NCI-H187 (cell line): ENCODE data around the gene FAM110A.
"Not testable (repeated sequence)": the region's sequence is repeated elsewhere in the genome, so short reads cannot be mapped to it uniquely, and the experiment has no call there.

Experiments
- DNase-seq, 2 experiments: peaks; one replicate each; lab custom pipeline; 2025; lab: John Stamatoyannopoulos, UW

Gene FAM110A

DNA sequence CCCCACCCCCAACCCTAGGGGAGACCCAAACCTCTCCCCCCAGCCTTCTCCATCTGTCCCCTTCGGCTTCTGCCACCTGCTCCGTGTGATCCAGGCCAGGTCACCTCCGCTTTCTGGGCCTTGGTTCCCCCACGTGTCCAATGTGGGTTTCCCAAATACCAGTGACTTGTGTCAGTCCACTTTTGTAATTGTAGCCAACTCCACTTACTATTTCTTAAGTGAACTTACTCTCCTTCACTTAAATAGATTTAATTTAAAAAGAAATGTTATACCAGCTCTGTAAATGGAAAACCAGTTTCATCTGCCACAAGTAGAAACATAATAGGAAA lies 10.0 kb upstream of the FAM110A start:
- DNase-seq = no peak

DNA sequence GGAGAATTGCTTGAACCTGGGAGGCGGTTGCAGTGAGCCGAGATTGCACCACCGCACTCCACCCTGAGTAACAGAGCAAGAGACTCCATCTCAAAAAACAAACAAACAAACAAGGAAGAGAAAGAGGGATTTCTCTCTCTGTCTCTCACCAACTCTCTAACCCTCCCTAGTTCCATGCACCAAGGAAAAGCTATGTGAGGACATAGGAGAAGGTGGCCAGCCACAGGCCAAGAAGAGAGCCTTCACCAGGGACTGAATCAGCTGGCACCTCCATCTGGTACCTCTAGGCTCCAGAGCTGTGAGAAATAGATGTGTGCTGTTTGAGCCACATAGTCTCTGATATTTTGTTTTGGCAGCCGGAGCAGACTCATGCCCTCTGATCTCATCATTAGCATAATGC lies 9.0 kb upstream of the FAM110A start:
- no peak for DNase-seq

GRCh38 chr20:824916-825315 lies 8.6 kb upstream of the FAM110A start:
- DNase-seq = no peak

GRCh38 chr20:825710-826421 lies 7.6 kb upstream of the FAM110A start:
- no peak for DNase-seq

DNA sequence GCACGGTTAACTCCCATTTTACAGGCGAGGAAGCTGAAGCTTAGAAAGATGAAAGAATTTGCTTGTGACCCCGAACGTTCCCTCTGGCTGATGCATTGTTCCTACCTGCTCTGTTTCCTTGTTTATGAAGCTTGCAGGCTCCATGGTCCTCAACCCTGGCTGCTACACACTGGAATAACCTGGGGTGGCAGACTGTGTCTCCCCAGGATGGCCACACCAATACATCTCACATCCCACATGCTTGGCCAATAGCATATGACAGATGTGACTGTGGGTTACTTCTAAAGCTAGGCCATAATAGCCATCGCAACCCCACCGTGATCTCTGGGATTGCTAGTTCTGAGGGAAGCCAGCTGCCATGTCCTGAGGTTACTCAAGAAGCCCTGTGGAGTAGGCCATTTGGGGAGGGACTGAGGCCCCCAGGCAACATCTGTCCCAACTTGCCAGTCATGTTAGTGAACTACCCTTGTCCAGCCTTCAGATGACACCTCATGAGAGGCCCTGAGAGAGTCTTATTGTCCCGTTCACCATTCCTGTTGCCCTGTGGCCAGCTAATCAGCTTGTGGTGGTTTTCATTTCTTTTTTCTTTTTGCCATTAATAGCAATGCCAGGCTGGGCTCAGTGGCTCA lies 6.7 kb upstream of the FAM110A start:
- DNase-seq = no peak

- DNase-seq = not testable (repeated sequence)
Measured at GRCh38 chr20:827981-828380, 5.5 kb upstream of the FAM110A start.

DNA sequence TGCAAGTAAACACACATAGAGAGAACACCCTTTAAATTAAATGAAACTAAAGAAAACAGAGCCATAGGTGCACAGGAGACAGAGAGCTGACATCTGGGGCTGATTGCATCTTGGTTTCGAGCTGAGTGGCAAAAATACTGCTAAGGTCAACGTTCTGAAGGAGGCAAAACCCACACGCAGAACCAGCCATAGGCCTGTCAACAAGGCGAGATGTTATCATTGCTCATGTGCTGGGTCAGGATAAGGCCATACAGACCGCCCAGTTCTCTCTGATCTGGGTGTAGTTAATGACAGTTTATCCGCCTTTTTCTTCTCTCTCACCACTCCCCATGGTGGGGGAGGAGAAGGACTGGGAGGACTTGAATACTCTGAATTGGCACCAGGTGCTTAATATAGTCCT lies 4.5 kb upstream of the FAM110A start:
- no peak for DNase-seq

- DNase-seq = no peak
Measured at GRCh38 chr20:829551-829950, 4.0 kb upstream of the FAM110A start.

- DNase-seq = no peak
Measured at GRCh38 chr20:830011-830521, 3.4 kb upstream of the FAM110A start.

GRCh38 chr20:831251-831650 lies 2.3 kb upstream of the FAM110A start:
- DNase-seq = no peak

DNA sequence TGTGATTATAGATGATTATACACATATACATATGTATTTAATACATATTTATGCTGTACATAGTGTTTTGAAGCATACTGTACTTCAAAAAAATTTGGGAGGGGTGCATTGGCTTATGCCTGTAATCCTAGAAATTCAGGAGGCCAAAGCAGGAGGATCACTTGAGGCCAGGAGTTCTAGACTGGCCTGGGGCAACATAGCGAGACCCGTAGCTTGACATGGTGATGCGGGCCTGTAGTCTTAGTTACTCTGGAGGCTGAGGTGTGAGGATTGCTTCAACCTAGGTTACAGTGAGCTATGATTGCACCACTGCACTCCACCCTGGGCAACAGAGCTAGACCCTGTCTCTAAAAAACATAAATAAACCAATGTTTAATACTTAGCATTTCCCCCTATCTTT lies 1.6 kb upstream of the FAM110A start:
- DNase-seq = no peak

DNA sequence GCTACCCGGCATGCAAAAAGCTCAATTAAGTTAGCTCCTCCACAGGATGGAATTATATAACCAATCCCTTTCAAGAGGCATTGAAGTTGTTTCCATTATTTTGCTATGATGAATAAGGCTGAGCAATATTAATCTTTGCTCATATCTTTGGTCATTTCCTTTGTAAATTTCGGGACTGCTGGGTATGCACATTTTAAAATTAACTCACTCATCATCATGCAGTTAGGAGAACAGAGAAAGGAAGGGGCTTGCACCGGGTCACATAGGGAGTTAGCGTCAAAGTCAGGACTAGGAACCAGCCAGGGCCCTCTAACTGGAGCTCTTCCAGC lies 430 bp upstream of the FAM110A start:
- no peak for DNase-seq

GRCh38 chr20:834151-834746 lies 734 bp downstream of the FAM110A start:
- DNase-seq = no peak

DNA sequence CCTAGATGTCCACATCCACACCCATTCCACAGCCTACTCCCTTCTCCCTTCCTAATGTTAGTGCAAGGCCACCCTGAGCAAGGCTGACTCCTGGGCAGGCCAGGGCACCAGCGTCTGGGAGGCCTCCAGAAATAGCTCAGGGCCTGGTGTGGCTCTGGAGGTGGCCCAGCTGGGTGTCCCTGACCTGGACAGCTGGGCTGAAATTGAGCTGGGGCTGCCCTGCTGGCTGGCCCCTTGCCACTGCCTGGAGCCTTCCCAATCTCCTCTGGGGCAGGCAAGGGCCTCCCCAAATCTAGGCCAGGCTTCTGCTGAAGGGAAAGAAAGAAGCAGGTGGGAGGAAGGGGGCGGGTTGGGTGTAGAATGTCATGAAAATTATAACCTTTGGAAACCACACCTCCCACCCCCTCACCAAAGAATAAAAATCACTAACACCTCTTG lies 2.1 kb downstream of the FAM110A start:
- no peak for DNase-seq

- DNase-seq = no peak
Measured at GRCh38 chr20:836190-836589, 2.7 kb downstream of the FAM110A start.

- no peak for DNase-seq
Measured at GRCh38 chr20:839015-839414, 5.5 kb downstream of the FAM110A start.

DNA sequence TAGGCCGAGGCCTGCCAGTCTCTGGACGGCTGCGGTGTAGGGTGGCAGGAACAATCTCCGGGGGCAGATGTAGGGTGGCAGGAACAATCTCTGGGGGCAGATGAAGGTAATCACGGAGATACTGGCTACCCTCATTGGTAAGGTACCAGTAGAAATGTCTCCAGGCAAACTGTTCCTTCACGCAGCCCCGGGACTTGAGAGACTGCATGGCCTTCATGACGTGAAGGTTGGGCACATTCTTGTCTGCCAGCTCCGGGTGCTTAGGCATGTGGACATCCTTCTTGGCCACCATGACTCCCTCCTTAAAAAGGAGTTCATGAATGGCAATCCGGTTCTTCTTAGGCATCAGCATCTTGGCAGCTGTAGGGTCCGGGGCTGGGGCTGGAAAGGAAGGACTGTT lies 6.1 kb downstream of the FAM110A start:
- DNase-seq = no peak

DNA sequence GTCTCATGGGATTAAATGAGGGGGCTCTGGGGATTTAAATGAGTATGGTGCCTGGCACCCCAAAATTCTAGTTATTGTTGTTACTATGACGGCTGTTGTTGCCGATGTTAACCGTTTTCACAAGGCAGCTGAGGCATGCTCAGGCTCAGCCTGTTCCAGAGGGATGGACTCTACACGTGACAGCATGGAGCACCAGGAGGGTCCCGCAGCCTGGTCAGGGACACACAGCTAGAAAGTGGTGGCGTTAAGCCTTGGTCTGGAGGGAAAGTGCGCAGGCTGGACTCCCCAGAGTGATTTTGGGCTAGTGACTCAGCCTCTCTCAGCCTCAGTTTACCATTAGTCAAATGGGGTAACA lies 7.0 kb downstream of the FAM110A start:
- no peak for DNase-seq

- DNase-seq = no peak
Measured at GRCh38 chr20:840858-841567, 7.5 kb downstream of the FAM110A start.

DNA sequence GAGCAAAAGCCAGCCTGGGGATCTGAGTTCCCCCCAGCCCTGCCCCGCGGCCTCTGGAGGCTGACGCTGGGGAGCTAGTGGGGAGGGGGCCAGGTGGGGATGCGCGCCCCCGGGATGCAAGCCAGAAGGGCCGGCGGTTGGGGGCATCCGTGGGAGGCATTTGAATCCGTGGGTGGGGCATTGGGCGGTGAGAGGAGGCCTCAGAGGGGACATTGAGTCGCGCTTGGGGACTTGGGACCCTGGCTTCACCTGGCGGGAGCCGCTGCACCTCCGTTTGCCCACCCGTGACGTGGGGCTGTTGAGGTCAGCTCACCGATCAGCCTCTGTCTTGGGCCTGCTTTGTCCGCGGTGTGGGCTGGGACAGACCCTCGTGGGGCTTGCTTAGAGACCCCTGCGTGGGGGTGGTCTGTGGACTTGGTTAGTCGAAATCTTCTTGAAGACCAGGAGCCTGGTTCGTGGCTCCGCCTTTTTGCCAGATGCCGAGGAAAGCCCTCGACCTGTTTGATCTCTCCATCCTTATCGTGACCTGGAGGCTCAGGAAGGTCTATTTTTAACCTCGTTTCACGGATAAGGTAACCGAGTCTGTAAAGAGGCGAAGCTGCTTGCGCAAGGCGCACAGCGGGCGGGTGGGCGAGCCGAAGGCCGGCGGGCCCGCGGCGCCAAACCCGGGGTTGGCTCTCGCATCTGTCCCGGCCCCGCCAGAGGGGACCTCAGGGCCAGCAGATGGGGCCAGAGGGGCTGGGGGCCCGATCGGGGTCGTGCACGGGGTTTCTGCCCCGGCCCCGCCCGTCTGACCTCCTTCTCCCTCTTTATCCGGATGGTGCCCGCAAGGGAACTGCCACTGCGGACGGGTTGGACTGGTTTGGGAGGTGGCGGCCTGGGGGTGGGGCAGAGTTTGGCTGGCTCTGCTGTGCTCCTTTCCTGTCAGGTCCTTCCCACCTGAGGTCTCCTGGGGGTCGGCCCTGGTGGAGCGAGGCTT lies 8.3 kb downstream of the FAM110A start:
- DNase-seq = no peak

- no peak for DNase-seq
Measured at GRCh38 chr20:842547-842940, 9.0 kb downstream of the FAM110A start.

DNA sequence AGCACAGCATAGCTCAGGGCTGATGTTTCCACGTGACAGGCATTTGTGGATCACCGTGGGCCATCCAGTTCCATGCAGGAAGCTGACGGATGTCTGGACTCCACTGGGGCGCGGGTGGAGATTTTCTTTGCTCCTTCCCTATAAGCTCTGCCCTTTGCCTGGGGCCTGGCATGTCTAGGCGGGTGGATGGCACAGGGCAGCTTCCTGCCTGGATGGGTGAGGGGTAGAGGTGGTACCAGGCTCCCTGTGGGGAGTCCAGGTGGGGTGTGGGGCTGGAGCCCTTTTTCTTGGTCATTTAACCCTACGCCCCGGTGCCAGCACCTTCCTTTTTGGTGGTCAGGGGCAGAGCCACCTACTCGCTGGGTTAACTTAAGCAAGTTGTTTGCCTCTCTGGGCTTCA lies 10.4 kb downstream of the FAM110A start:
- DNase-seq = no peak
